CD4-positive, alpha-beta T cell (primary cell): ENCODE data around the gene MPDZ. TPM values are rescaled to one million over a fixed set of nuclear protein-coding genes. Genes with fewer than 3 reads are reported as not detected.

ENCODE experiments used
- ATAC-seq: fragments of 200-7000 bp; cut with Tn5 transposase; one replicate; pipeline ENCODE4 v1.10.0; 2022; ENCODE audit warnings: mild to moderate bottlenecking; ENCODE audit not compliant: poor library complexity
- CTCF ChIA-PET: fragments of 350-600 bp; sonication (Branson Sonifier 250); formaldehyde crosslinking; loops from one replicate; lab custom pipeline; 2021; ENCODE audit warnings: antibody characterized with exemption, inconsistent platforms; lab: Charles Lee
- POLR2A ChIA-PET: fragments of 350-600 bp; sonication (Branson Sonifier 250); formaldehyde crosslinking; loops from one replicate; lab custom pipeline; 2021; ENCODE audit warnings: antibody characterized with exemption, inconsistent platforms; lab: Charles Lee
- DNase-seq, 14 experiments: peaks; one replicate each; pipeline ENCODE4 v3.0.0-alpha.2; 2013 to 2020; ENCODE audit warnings: mixed read lengths in 2 of 14
- H3K27ac ChIP-seq, 2 donors: one replicate each; pipeline versions ENCODE4 v1.5.1 to v1.7.0; 2013; ENCODE audit warnings: low read length in 2 of 2, low read depth in 1 of 2, mild to moderate bottlenecking in 1 of 2
- H3K27me3 ChIP-seq, 2 experiments: 1 replicate in 1 of 2; 2 replicates in 1 of 2; pipeline versions ENCODE4 v1.6.1 to v1.7.0; 2013; ENCODE audit warnings: low read length in 2 of 2, control low read depth in 1 of 2, mild to moderate bottlenecking in 1 of 2, moderate library complexity in 1 of 2; ENCODE audit not compliant: insufficient read depth in 2 of 2, control insufficient read depth in 1 of 2
- H3K36me3 ChIP-seq: one replicate; pipeline ENCODE4 v1.6.1; 2013; ENCODE audit warnings: low read length, control low read depth; ENCODE audit not compliant: insufficient read depth
- H3K4me1 ChIP-seq: one replicate; pipeline ENCODE4 v1.6.1; 2013; ENCODE audit warnings: low read length, control low read depth; ENCODE audit not compliant: insufficient read depth
- H3K4me3 ChIP-seq: one replicate; pipeline ENCODE4 v1.5.1; 2013; ENCODE audit warnings: mild to moderate bottlenecking, low read length, moderate library complexity
- H3K9me3 ChIP-seq, 2 experiments: 1 replicate in 1 of 2; 2 replicates in 1 of 2; pipeline versions ENCODE4 v1.6.1 to v1.7.0; 2013; ENCODE audit warnings: low read length in 2 of 2, mild to moderate bottlenecking in 2 of 2, control low read depth in 1 of 2, moderate library complexity in 1 of 2; ENCODE audit not compliant: control insufficient read depth in 1 of 2, insufficient read depth in 1 of 2
- H3K27ac Mint-ChIP-seq: one replicate; pipeline ENCODE4 v1.8.0; 2020; ENCODE audit warnings: mixed read lengths
- H3K27me3 Mint-ChIP-seq: one replicate; pipeline ENCODE4 v1.8.0; 2021; ENCODE audit warnings: mixed read lengths
- H3K36me3 Mint-ChIP-seq: one replicate; pipeline ENCODE4 v1.8.0; 2021; ENCODE audit warnings: low read depth, mixed read lengths
- H3K4me1 Mint-ChIP-seq: one replicate; pipeline ENCODE4 v1.8.0; 2021; ENCODE audit warnings: low read depth, mixed read lengths
- H3K4me3 Mint-ChIP-seq: one replicate; pipeline ENCODE4 v1.8.0; 2020; ENCODE audit warnings: mild to moderate bottlenecking, mixed read lengths
- H3K9me3 Mint-ChIP-seq: one replicate; pipeline ENCODE4 v1.8.0; 2020; ENCODE audit warnings: mixed read lengths
- intact Hi-C, 2 experiments: fragments of 100-400 bp; cut with DNase I in 1 of 2; cut with micrococcal nuclease in 1 of 2; formaldehyde crosslinking; loops; one replicate each; pipeline versions ENCODE4 v1.15.1 to v1.9.0; 2023 to 2025; cut with DNase I, micrococcal nuclease
- total RNA-seq, 174 experiments: library from RNA in 2 of 174; stranded (reverse) in 2 of 174; gene quantifications; one replicate each; pipeline ENCODE4 v1.2.3 and lab custom pipeline; 2021 to 2026
- TF ChIP-seq, protein P1 (sequence below): fragments of 200-600 bp; IDR thresholded peaks from one replicate; pipeline ENCODE4 v1.8.0; 2022; ENCODE audit warnings: antibody characterized with exemption, mild to moderate bottlenecking

MPDZ gene
- total RNA-seq, 2 experiments from 2014 or later, result not detected

GRCh38 chr9:13149454-13149853, 130.0 kb downstream of the MPDZ start:
- H3K27ac Mint-ChIP-seq, result no peak overlapping the region
- TF ChIP-seq, protein P1, sequence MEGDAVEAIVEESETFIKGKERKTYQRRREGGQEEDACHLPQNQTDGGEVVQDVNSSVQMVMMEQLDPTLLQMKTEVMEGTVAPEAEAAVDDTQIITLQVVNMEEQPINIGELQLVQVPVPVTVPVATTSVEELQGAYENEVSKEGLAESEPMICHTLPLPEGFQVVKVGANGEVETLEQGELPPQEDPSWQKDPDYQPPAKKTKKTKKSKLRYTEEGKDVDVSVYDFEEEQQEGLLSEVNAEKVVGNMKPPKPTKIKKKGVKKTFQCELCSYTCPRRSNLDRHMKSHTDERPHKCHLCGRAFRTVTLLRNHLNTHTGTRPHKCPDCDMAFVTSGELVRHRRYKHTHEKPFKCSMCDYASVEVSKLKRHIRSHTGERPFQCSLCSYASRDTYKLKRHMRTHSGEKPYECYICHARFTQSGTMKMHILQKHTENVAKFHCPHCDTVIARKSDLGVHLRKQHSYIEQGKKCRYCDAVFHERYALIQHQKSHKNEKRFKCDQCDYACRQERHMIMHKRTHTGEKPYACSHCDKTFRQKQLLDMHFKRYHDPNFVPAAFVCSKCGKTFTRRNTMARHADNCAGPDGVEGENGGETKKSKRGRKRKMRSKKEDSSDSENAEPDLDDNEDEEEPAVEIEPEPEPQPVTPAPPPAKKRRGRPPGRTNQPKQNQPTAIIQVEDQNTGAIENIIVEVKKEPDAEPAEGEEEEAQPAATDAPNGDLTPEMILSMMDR, result no peak

DNA sequence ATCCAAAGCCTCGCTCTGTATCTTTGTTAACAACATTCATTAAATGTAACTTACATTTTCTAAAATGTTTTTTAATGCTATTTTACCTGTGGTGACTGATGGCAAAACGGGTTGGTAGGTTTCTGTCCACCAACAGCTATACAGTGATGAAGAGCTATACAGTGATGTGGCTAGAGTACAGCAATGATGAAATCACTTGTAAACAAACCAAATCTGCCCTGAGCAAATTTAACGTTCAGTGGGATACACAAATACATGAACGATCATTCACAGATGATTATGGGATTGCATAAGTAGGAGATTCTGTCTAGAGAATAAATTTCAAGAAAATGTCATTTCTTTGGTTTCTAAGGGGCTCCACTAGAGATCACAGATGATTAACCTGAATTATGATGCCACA, 132.7 kb downstream of the MPDZ start:
- POLR2A ChIA-PET, result no interaction called here
- Histone ChIP-seq H3K4me3 (no peak overlapping the region), H3K36me3 (no peaks in the 10 kb centered on the region), H3K9me3 (no peaks in the 10 kb centered on the region), H3K4me1 (no peaks in the 10 kb centered on the region), H3K27me3 (no peaks in the 10 kb centered on the region), H3K27ac (no peak overlapping the region)
- ATAC-seq (no peak), DNase-seq (no peak)
- Mint-ChIP-seq H3K4me1 (no peaks in the 10 kb centered on the region), H3K36me3 (no peaks in the 10 kb centered on the region), H3K4me3 (no peak overlapping the region), H3K27me3 (no peaks in the 10 kb centered on the region), H3K9me3 (peaks cover 2% of the 10 kb centered on the region), H3K27ac (no peak overlapping the region)
- intact Hi-C loops, result no loop called here
- CTCF ChIA-PET, result no interaction called here
- TF ChIP-seq, protein P1, result no peak

More at GRCh38 chr9:13149454-13149853, 130.0 kb downstream of the MPDZ start:
- CTCF ChIA-PET, result no interaction called here
- POLR2A ChIA-PET, result no interaction called here
- no peak for DNase-seq
- H3K36me3 ChIP-seq, result no peaks in the 10 kb centered on the region
- peaks cover 3% of the 10 kb centered on the region for H3K9me3 Mint-ChIP-seq
- no peak overlapping the region for H3K27ac ChIP-seq
- intact Hi-C loops, result no loop called here
- H3K4me3 ChIP-seq, result no peak overlapping the region
- no peaks in the 10 kb centered on the region for H3K4me1 Mint-ChIP-seq
- H3K27me3 ChIP-seq, result no peaks in the 10 kb centered on the region
- no peak overlapping the region for H3K4me3 Mint-ChIP-seq
- no peak for ATAC-seq
- H3K9me3 ChIP-seq, result no peaks in the 10 kb centered on the region
- H3K36me3 Mint-ChIP-seq, result no peaks in the 10 kb centered on the region
- no peaks in the 10 kb centered on the region for H3K27me3 Mint-ChIP-seq
- no peaks in the 10 kb centered on the region for H3K4me1 ChIP-seq

GRCh38 chr9:13145340-13145739, 134.2 kb downstream of the MPDZ start:
- Histone ChIP-seq H3K9me3 (no peaks in the 10 kb centered on the region), H3K27ac (no peak overlapping the region), H3K36me3 (no peaks in the 10 kb centered on the region), H3K27me3 (no peaks in the 10 kb centered on the region), H3K4me1 (no peaks in the 10 kb centered on the region), H3K4me3 (no peak overlapping the region)
- Mint-ChIP-seq H3K27ac (no peak overlapping the region), H3K36me3 (no peaks in the 10 kb centered on the region), H3K27me3 (no peaks in the 10 kb centered on the region), H3K9me3 (peaks cover 2% of the 10 kb centered on the region), H3K4me3 (no peak overlapping the region), H3K4me1 (no peaks in the 10 kb centered on the region)
- no peak for DNase-seq
- intact Hi-C loops, result no loop called here
- TF ChIP-seq, protein P1, result no peak
- POLR2A ChIA-PET, result no interaction called here
- CTCF ChIA-PET, result no interaction called here
- ATAC-seq, result no peak
